ENCODE measurements around the gene MGAT2. TPM values are rescaled to one million over a fixed set of nuclear protein-coding genes. Genes with fewer than 3 reads are reported as not detected.
A peak's percentile ranks its signal among the peaks of the same experiment; 100 is the strongest.

The MGAT2 gene
- total RNA-seq, 1 experiment from 2014 or later, result 51.4 TPM

- in situ Hi-C loops (cut with HindIII; ENCODE audit: low pct_unique_long_range_greater_than_20kb, low sequenced_read_pairs), result no loop called here
Observed at GRCh38 chr14:49615776-49616175, 4.8 kb upstream of the MGAT2 start.

GRCh38 chr14:49617852-49618519 lies 2.6 kb upstream of the MGAT2 start:
- no TSS peak for BruUV-seq (replicated peaks)
- no peaks in the 10 kb centered on the region for H3K27me3 ChIP-seq (ENCODE audit: control insufficient read depth, insufficient read depth, low read length)

More at GRCh38 chr14:49615776-49616175, 4.8 kb upstream of the MGAT2 start:
- ATAC-seq, result no peak
- Histone ChIP-seq H3K4me3 (ENCODE audit: low read depth in 2 of 2, low read length in 2 of 2) (no peak overlapping the region), H3K27me3 (ENCODE audit: control insufficient read depth, insufficient read depth, low read length) (no peaks in the 10 kb centered on the region), H3K36me3 (ENCODE audit: control insufficient read depth, insufficient read depth, low read length) (peaks cover 15% of the 10 kb centered on the region), H3K9me3 (ENCODE audit: control insufficient read depth, insufficient read depth, low read depth, low read length) (no peaks in the 10 kb centered on the region), H3K4me1 (ENCODE audit: control insufficient read depth, insufficient read depth, low read length) (peaks cover 15% of the 10 kb centered on the region; the same call in 1 of the 2 replicates), H3K27ac (ENCODE audit: low read length) (no peak overlapping the region)
- intact Hi-C loops (cut with micrococcal nuclease; ENCODE audit: unreplicated experiment), result no loop called here
- POLR2A ChIA-PET, result no interaction called here
- BruUV-seq (replicated peaks), result no TSS peak
- TF ChIP-seq REST (IDR thresholded peaks at IDR 0.05; ENCODE audit: insufficient read depth in 1 of 2, low read depth in 2 of 2, low read length in 1 of 2) (no peak), CTCF (IDR thresholded peaks at IDR 0.05) (no peak), SIN3A (IDR thresholded peaks at IDR 0.05; ENCODE audit: borderline replicate concordance, insufficient read depth, low read depth, low read length) (no peak), TCF7L2 (IDR thresholded peaks at IDR 0.05; ENCODE audit: low read depth, low read length) (no peak), POLR2AphosphoS5 (IDR thresholded peaks at IDR 0.05; ENCODE audit: low read depth, low read length) (no peak)
- CTCF ChIA-PET, result no interaction called here
- no peak for DNase-seq (ENCODE audit: low read depth, low spot score)

More at GRCh38 chr14:49617852-49618519, 2.6 kb upstream of the MGAT2 start:
- peak overlapping the region; percentile 97; the same call in 1 of the 2 replicates for H3K27ac ChIP-seq (ENCODE audit: low read length)
- H3K36me3 ChIP-seq (ENCODE audit: control insufficient read depth, insufficient read depth, low read length), result peaks cover 17% of the 10 kb centered on the region
- TF ChIP-seq TCF7L2 (IDR thresholded peaks at IDR 0.05; ENCODE audit: low read depth, low read length) (no peak), REST (IDR thresholded peaks at IDR 0.05; ENCODE audit: insufficient read depth in 1 of 2, low read depth in 2 of 2, low read length in 1 of 2) (no peak), POLR2AphosphoS5 (IDR thresholded peaks at IDR 0.05; ENCODE audit: low read depth, low read length) (peak; percentile 36), SIN3A (IDR thresholded peaks at IDR 0.05; ENCODE audit: borderline replicate concordance, insufficient read depth, low read depth, low read length) (no peak), CTCF (IDR thresholded peaks at IDR 0.05) (no peak)
- CTCF ChIA-PET, result no interaction called here
- no peaks in the 10 kb centered on the region for H3K9me3 ChIP-seq (ENCODE audit: control insufficient read depth, insufficient read depth, low read depth, low read length)
- POLR2A ChIA-PET, result no interaction called here
- H3K4me3 ChIP-seq (ENCODE audit: low read depth in 2 of 2, low read length in 2 of 2), result no peak overlapping the region
- peaks cover 15% of the 10 kb centered on the region; the same call in 1 of the 2 replicates for H3K4me1 ChIP-seq (ENCODE audit: control insufficient read depth, insufficient read depth, low read length)
- no peak for DNase-seq (ENCODE audit: low read depth, low spot score)
- intact Hi-C loops (cut with micrococcal nuclease; ENCODE audit: unreplicated experiment) (no loop called here), in situ Hi-C loops (cut with HindIII; ENCODE audit: low pct_unique_long_range_greater_than_20kb, low sequenced_read_pairs) (no loop called here)
- ATAC-seq, result no peak

Measured in Panc1 (cell line).